Liver (tissue), 9 donors: ENCODE results near the gene ADH1C. TPM values are rescaled to one million over a fixed set of nuclear protein-coding genes. Genes with fewer than 3 reads are reported as not detected.
"Not testable (repeated sequence)": the region's sequence is repeated elsewhere in the genome, so short reads cannot be mapped to it uniquely, and the experiment has no call there.

ENCODE experiments used
- DNase-seq: peaks from one replicate; pipeline ENCODE4 v3.0.0-alpha.2; 2017; ENCODE audit warnings: low spot score
- H3K27ac ChIP-seq, 2 donors: one replicate each; pipeline ENCODE4 v1.7.0; 2013; ENCODE audit warnings: inconsistent platforms in 2 of 2, low read length in 2 of 2, control low read depth in 1 of 2, low read depth in 1 of 2, mild to moderate bottlenecking in 1 of 2
- H3K27me3 ChIP-seq, 4 donors: one replicate each; pipeline versions ENCODE4 v1.6.1 to v1.7.0; 2013; ENCODE audit warnings: low read length in 3 of 4, inconsistent platforms in 1 of 4, mild to moderate bottlenecking in 1 of 4, moderate library complexity in 1 of 4; ENCODE audit not compliant: control insufficient read depth in 4 of 4, insufficient read depth in 4 of 4
- H3K36me3 ChIP-seq, 4 donors: one replicate each; pipeline versions ENCODE4 v1.6.1 to v1.7.0; 2013; ENCODE audit warnings: low read length in 3 of 4, mild to moderate bottlenecking in 3 of 4, low read depth in 1 of 4, moderate library complexity in 1 of 4; ENCODE audit not compliant: control insufficient read depth in 4 of 4, insufficient read depth in 3 of 4
- H3K4me1 ChIP-seq, 4 donors: one replicate each; pipeline versions ENCODE4 v1.6.1 to v1.7.0; 2013; ENCODE audit warnings: low read length in 3 of 4, mild to moderate bottlenecking in 3 of 4, moderate library complexity in 1 of 4; ENCODE audit not compliant: control insufficient read depth in 4 of 4, insufficient read depth in 4 of 4
- H3K4me3 ChIP-seq, 3 donors: one replicate each; pipeline versions ENCODE4 v1.6.1 to v1.7.0; 2013; ENCODE audit warnings: low read length in 3 of 3, control low read depth in 1 of 3, low read depth in 1 of 3, mild to moderate bottlenecking in 1 of 3
- H3K9ac ChIP-seq, 2 donors: one replicate each; pipeline ENCODE4 v1.7.0; 2013; ENCODE audit warnings: low read length in 2 of 2, mild to moderate bottlenecking in 2 of 2, moderate library complexity in 2 of 2, control low read depth in 1 of 2, low read depth in 1 of 2
- H3K9me3 ChIP-seq, 4 donors: one replicate each; pipeline versions ENCODE4 v1.6.1 to v1.7.0; 2013; ENCODE audit warnings: low read length in 3 of 4; ENCODE audit not compliant: control insufficient read depth in 4 of 4
- FOXA2 ChIP-seq: IDR thresholded peaks from 2 replicates; pipeline ENCODE4 v1.6.1; 2016; ENCODE audit warnings: antibody characterized with exemption
- HNF4A ChIP-seq, 2 donors: conservative IDR thresholded peaks; 2 replicates each; pipeline ENCODE4 v1.6.1; 2016; ENCODE audit warnings: antibody characterized with exemption in 2 of 2, mild to moderate bottlenecking in 2 of 2
- HNF4G ChIP-seq: IDR thresholded peaks from 2 replicates; pipeline ENCODE4 v1.6.1; 2016; ENCODE audit warnings: antibody characterized with exemption
- RAD21 ChIP-seq, 2 donors: IDR thresholded peaks; 2 replicates each; pipeline ENCODE4 v1.6.1; 2016; ENCODE audit warnings: antibody characterized with exemption in 2 of 2, mild to moderate bottlenecking in 2 of 2
- WGBS: extraction: QIAGEN DNeasy Blood & Tissue Kit; methylation state at CpG from one replicate; pipeline ENCODE4 v1.1.7; 2013; 5-methylcytosine and 5-hydroxymethylcytosine counted together
- polyA plus RNA-seq, 2 donors: library from polyadenylated mRNA; stranded (reverse) in 1 of 2; unstranded in 1 of 2; fragments of 200-250 nt in 1 of 2; fragments of >200 nt in 1 of 2; fragmentation: Nextera tagmentation in 1 of 2; extraction: Ambion mirVana in 1 of 2; gene quantifications; one replicate each; pipeline versions ENCODE4 v1.2.1 to v1.2.3, GENCODE V29; 2013 to 2015
- total RNA-seq, 2 donors: library from RNA; depleted of rRNA; stranded (reverse); fragments of >200 nt; gene quantifications; one replicate each; pipeline ENCODE4 v1.2.3, GENCODE V29; 2014
- TF ChIP-seq, protein P1 (sequence below): fragments of 150-350 bp; IDR thresholded peaks from 2 replicates; pipeline ENCODE4 v1.5.1; 2017; ENCODE audit warnings: improper control_type of control experiment, low read depth, low read length; ENCODE audit not compliant: missing input control
- donor health status: healthy.
- donor health status: healthy.
- donor health status: healthy.
- donor health status: healthy.
- donor health status: healthy.

Gene ADH1C
- total and polyA plus RNA-seq, 4 donors, result 0.84 to 374 (median 81.3) TPM

DNA sequence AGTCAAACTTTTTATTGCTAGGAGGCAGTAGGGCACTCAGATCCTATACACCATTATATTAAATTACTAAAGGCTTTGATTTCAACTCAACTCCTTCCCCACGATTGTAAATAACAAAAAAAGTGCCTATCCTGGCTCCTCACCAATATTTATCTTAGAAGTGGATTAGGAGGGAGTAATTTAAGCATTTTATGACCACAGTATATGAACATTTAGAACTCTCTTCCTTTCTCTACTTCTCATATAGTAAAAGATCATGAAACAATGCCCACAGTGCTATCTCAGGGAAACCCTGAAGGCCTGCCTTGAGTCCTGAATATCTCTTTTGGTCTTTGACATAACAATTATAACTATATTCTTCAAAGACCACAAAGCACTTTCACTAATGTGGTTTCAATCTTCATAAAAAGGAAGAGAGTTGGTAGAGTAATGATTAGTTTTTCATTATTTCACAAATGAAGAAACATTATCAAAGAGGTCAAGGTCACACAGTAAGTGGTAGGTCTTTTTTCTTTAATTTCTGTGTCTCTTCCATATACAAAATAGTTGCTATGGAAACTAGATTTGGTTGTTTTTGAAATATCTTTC is 29.1 kb upstream of the ADH1C start:
- Histone ChIP-seq H3K36me3 (no peaks in the 10 kb centered on the region), H3K27me3 (no peaks in the 10 kb centered on the region), H3K27ac (peak overlapping the region; percentile 96), H3K4me3 (peak overlapping the region in 1 of 3 donors; percentile 29), H3K9me3 (no peaks in the 10 kb centered on the region), H3K4me1 (peaks cover 0 to 35% (median 6%) of the 10 kb centered on the region in 4 donors), H3K9ac (peak overlapping the region; percentile 66 to 90)
- 9% methylated on average over 1 of the region's 1 CpG for WGBS
- no peak for DNase-seq
- peak; percentile 26 for TF ChIP-seq FOXA2
- TF ChIP-seq HNF4G, result no peak

DNA sequence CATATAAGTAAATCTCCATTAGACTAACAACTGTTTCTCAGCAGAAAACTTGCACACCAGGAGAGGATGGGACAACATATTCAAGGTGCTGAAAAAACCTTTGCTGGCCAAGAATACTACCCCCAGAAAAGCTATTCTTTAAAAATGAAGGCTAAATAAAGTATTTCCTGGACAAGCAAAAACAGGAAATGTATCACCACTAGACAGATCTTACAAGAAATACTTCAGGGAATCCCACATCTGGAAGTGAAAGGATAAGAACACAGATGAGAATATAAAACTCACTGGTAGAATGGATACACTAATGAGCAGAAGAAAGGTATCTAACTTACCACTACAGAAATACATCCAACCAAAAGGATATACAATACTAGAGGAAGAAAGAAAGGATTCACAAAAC is 27.0 kb upstream of the ADH1C start:
- no peaks in the 10 kb centered on the region for H3K27me3 ChIP-seq
- no peaks in the 10 kb centered on the region for H3K9me3 ChIP-seq
- DNase-seq, result no peak
- no peak overlapping the region for H3K4me3 ChIP-seq
- H3K36me3 ChIP-seq, result no peaks in the 10 kb centered on the region
- no peak overlapping the region for H3K9ac ChIP-seq
- peaks cover 0 to 27% (median 6%) of the 10 kb centered on the region in 4 donors for H3K4me1 ChIP-seq
- peak overlapping the region; percentile 15 to 96 for H3K27ac ChIP-seq
- TF ChIP-seq FOXA2, result no peak

DNA sequence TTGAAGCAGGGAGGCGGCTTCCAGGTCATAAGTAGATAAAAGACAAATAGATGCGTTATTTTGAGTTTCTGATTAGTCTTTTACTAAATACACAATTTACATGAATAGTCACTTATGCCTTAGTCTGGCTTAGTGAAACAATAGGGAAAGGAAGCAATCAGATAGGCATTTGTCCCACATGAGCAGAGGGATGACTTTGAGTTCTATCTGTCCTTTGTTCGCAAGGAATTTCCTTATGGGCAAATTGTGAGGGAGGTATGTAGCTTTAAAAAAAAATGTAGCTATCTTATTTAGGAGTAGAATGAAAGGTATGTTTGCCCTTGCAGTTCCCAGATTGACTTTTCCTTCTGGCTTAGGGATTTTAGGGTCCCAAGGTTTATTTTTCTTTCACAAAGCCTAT is 26.3 kb upstream of the ADH1C start:
- Histone ChIP-seq H3K9ac (peak overlapping the region in 1 of 2 donors; percentile 9), H3K36me3 (no peaks in the 10 kb centered on the region), H3K27ac (peak overlapping the region in 1 of 2 donors; percentile 96), H3K9me3 (no peaks in the 10 kb centered on the region), H3K4me1 (peaks cover 0 to 27% (median 6%) of the 10 kb centered on the region in 4 donors), H3K4me3 (no peak overlapping the region), H3K27me3 (no peaks in the 10 kb centered on the region)
- no peak for DNase-seq
- TF ChIP-seq HNF4G (no peak), HNF4A (conservative IDR thresholded peaks at IDR 0.05) (no peak)
- WGBS, result 96% methylated on average over 3 of the region's 3 CpGs

DNA sequence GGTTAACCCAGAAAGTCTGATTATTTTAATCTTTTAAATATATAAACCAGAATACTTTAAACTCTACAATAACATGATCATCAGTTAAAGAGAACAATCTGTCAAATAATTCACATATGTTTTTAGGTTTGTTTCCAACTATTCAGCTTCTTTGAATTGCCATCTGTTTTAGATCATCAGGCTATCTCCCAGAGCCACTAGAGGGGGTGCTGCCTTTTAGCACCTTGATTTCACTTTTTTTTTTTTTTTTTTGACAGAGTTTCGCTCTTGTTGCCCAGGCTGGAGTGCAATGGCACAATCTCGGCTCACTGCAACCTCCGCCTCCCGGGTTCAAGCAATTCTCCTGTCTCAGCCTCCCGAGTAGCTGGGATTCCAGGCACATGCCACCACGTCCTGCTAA is 24.8 kb upstream of the ADH1C start:
- Histone ChIP-seq H3K4me1 (peaks cover 0 to 14% (median 0%) of the 10 kb centered on the region in 4 donors), H3K27ac (peak overlapping the region in 1 of 2 donors; percentile 58)
- H3K9me3 ChIP-seq, DNase-seq, H3K36me3 ChIP-seq, H3K9ac ChIP-seq, H3K4me3 ChIP-seq, H3K27me3 ChIP-seq: not testable (repeated sequence)
- WGBS, result 32% methylated on average over 6 of the region's 6 CpGs
- peak; percentile 69 to 76 for TF ChIP-seq RAD21 (IDR thresholded peaks at IDR 0.05)
- TF ChIP-seq, protein P1, sequence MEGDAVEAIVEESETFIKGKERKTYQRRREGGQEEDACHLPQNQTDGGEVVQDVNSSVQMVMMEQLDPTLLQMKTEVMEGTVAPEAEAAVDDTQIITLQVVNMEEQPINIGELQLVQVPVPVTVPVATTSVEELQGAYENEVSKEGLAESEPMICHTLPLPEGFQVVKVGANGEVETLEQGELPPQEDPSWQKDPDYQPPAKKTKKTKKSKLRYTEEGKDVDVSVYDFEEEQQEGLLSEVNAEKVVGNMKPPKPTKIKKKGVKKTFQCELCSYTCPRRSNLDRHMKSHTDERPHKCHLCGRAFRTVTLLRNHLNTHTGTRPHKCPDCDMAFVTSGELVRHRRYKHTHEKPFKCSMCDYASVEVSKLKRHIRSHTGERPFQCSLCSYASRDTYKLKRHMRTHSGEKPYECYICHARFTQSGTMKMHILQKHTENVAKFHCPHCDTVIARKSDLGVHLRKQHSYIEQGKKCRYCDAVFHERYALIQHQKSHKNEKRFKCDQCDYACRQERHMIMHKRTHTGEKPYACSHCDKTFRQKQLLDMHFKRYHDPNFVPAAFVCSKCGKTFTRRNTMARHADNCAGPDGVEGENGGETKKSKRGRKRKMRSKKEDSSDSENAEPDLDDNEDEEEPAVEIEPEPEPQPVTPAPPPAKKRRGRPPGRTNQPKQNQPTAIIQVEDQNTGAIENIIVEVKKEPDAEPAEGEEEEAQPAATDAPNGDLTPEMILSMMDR, result peak; percentile 50

DNA sequence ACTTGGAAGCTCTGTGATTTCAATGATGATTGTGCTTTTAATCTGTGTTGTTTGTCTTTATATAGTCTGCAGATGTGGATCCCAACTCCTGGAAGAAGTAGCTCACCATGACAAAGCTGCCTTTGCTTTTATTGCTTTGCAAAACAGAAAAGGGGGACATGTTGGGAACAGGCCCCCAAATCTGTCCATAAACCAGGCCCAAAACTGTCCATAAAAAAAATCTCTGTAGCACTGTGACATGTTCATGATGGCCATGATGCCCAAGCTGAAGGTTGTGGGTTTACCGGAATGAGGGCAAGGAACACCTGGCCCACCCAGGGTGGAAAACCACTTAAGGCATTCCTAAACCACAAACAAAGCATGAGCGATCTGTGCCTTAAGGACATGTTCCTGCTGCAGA is 19.9 kb upstream of the ADH1C start:
- not testable (repeated sequence) for H3K4me1 ChIP-seq, H3K27ac ChIP-seq, H3K9me3 ChIP-seq, H3K36me3 ChIP-seq, H3K9ac ChIP-seq, H3K4me3 ChIP-seq, DNase-seq, H3K27me3 ChIP-seq
- 95% methylated on average over 2 of the region's 2 CpGs for WGBS

DNA sequence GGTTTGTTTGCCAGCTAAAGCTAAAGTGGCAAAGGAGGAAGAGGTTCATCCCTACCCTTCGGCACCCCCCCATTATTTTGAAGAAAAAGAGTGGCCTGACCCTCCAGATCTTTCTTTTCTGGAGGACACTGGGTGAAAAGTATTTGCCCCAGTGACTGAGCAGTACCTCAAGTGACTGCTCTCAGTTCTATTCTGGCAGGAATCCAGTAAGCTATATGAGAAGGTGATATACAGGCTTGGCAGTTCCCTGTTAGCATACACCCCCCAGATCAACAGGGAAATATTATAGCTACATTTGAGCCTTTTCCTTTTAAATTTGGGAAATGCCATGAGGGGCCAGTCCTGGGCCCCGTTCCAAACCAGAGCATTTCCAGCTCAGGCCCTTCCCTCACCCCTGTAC is 15.3 kb upstream of the ADH1C start:
- DNase-seq, H3K27me3 ChIP-seq: not testable (repeated sequence)

More for the DNA sequence above, 15.3 kb upstream of the ADH1C start:
- 80% methylated on average over 2 of the region's 2 CpGs for WGBS
- H3K27ac ChIP-seq, H3K4me3 ChIP-seq, H3K36me3 ChIP-seq, H3K9ac ChIP-seq, H3K4me1 ChIP-seq, H3K9me3 ChIP-seq: not testable (repeated sequence)
